Transverse colon (tissue), 4 donors: ENCODE data around the gene AKAP13. TPM values are rescaled to one million over a fixed set of nuclear protein-coding genes. Genes with fewer than 3 reads are reported as not detected.

ENCODE experiments used
- DNase-seq: peaks from one replicate; pipeline ENCODE4 v3.0.0-alpha.2; 2019
- H3K27ac ChIP-seq, 4 donors: fragments of 200-600 bp; sonication (generic); 2 replicates each; pipeline ENCODE4 v1.5.1; 2016 to 2018; ENCODE audit warnings: inconsistent platforms in 4 of 4
- H3K27me3 ChIP-seq: fragments of 200-600 bp; sonication (generic); 2 replicates; pipeline ENCODE4 v1.5.1; 2017; ENCODE audit warnings: inconsistent platforms
- H3K36me3 ChIP-seq, 4 donors: fragments of 200-600 bp; sonication (generic); 2 replicates each; pipeline ENCODE4 v1.5.1; 2017 to 2019; ENCODE audit warnings: inconsistent platforms in 4 of 4
- H3K4me1 ChIP-seq, 4 donors: fragments of 200-600 bp; sonication (generic); 2 replicates each; pipeline ENCODE4 v1.5.1; 2017 to 2020; ENCODE audit warnings: inconsistent platforms in 4 of 4
- H3K4me3 ChIP-seq, 4 donors: fragments of 200-600 bp; sonication (generic); 1 replicate in 1 of 4; 2 replicates in 3 of 4; pipeline versions ENCODE4 v1.5.1 to v1.6.1; 2017 to 2019; ENCODE audit warnings: inconsistent platforms in 4 of 4
- H3K9me3 ChIP-seq, 2 donors: fragments of 200-600 bp; sonication (generic); 2 replicates each; pipeline ENCODE4 v1.5.1; 2017 to 2019; ENCODE audit warnings: inconsistent platforms in 2 of 2
- CTCF ChIP-seq, 5 experiments: fragments of 200-600 bp in 3 of 5; fragments of 450-650 bp in 2 of 5; sonication (generic) in 3 of 5; IDR thresholded peaks; 1 replicate in 2 of 5; 2 replicates in 3 of 5; pipeline ENCODE4 v1.5.1; 2016 to 2017; ENCODE audit warnings: antibody characterized with exemption in 5 of 5, inconsistent platforms in 3 of 5, mild to moderate bottlenecking in 2 of 5, moderate library complexity in 1 of 5
- EP300 ChIP-seq: sonication (generic); formaldehyde crosslinking; IDR thresholded peaks from one replicate; pipeline ENCODE4 v1.6.1; 2017; ENCODE audit warnings: antibody characterized with exemption, low read depth
- POLR2A ChIP-seq: fragments of 450-650 bp; IDR thresholded peaks from one replicate; pipeline ENCODE4 v1.6.1; 2016; ENCODE audit warnings: antibody characterized with exemption, mild to moderate bottlenecking, moderate library complexity
- POLR2AphosphoS5 ChIP-seq, 3 donors: sonication (generic); formaldehyde crosslinking; IDR thresholded peaks; one replicate each; pipeline ENCODE4 v1.6.1; 2016; ENCODE audit warnings: antibody characterized with exemption in 3 of 3
- WGBS, 2 donors: methylation state at CpG; one replicate each; pipeline ENCODE4 v1.1.5; 2018; ENCODE audit warnings: low coverage in 1 of 2; 5-methylcytosine and 5-hydroxymethylcytosine counted together
- in situ Hi-C, 4 donors: fragments of 200-750 bp; cut with MboI; loops; one replicate each; pipeline versions ENCODE4 v1.15.0 to v1.15.1; 2017; ENCODE audit warnings: low sequenced_read_pairs in 3 of 4, low pct_ligation_motif_present in 1 of 4, low pct_unique_long_range_greater_than_20kb in 1 of 4
- intact Hi-C: fragments of 100-400 bp; cut with DNase I; formaldehyde crosslinking; loops from one replicate; pipeline ENCODE4 v1.15.1; 2023; ENCODE audit warnings: low total_unique reads
- total RNA-seq, 4 donors: library from RNA; depleted of rRNA; stranded (reverse); fragments of >200 nt; gene quantifications; one replicate each; pipeline ENCODE4 v1.1.0, GENCODE V29; 2016

Gene AKAP13
- total RNA-seq, 4 donors from 2014 or later, result 206 to 291 (median 214) TPM

- TF ChIP-seq CTCF (IDR thresholded peaks at IDR 0.05), result peak; percentile 69 to 84 (median 73)
- TF ChIP-seq EP300, result no peak
- peak in 1 of 3 donors; percentile 29 for TF ChIP-seq POLR2AphosphoS5 (IDR thresholded peaks at IDR 0.05)
- no peak for TF ChIP-seq POLR2A
- no peak for DNase-seq
- intact Hi-C loops (loop anchor here (2.0 kb wide), 1 partner anchor 101 kb away; no protein-coding TSS in a partner anchor), in situ Hi-C loops (loop anchor here in 1 of 4 donors (10.0 to 25.0 kb wide), 2 partner anchors 105 to 243 kb away; no protein-coding TSS in a partner anchor)
- no peak overlapping the region for H3K4me3 ChIP-seq
- peaks cover 5 to 8% of the 10 kb centered on the region in 2 donors for H3K9me3 ChIP-seq
- H3K4me1 ChIP-seq, result peaks cover 6 to 33% (median 17%) of the 10 kb centered on the region in 4 donors
- peaks cover 0 to 73% (median 30%) of the 10 kb centered on the region in 4 donors for H3K36me3 ChIP-seq
- H3K27ac ChIP-seq, result peak overlapping the region in 3 of 4 donors; percentile 13 to 41 (median 14)
- 30 to 34% methylated on average over 5 of the region's 5 CpGs for WGBS, 2 donors
- no peaks in the 10 kb centered on the region for H3K27me3 ChIP-seq
Measured at GRCh38 chr15:85730001-85730820, 349.8 kb downstream of the AKAP13 start.

GRCh38 chr15:85733416-85733815 lies 353.0 kb downstream of the AKAP13 start:
- DNase-seq, result no peak
- intact Hi-C loops, result no loop called here
- Histone ChIP-seq H3K27ac (no peak overlapping the region), H3K4me1 (peaks cover 0 to 10% (median 2%) of the 10 kb centered on the region in 4 donors), H3K9me3 (peaks cover 5 to 8% of the 10 kb centered on the region in 2 donors), H3K27me3 (no peaks in the 10 kb centered on the region), H3K36me3 (peaks cover 0 to 76% (median 37%) of the 10 kb centered on the region in 4 donors), H3K4me3 (no peak overlapping the region)
- no peak for TF ChIP-seq EP300
- TF ChIP-seq POLR2A, result no peak
- TF ChIP-seq CTCF (IDR thresholded peaks at IDR 0.05), result no peak
- in situ Hi-C loops, result loop anchor here in 1 of 4 donors (10.0 to 25.0 kb wide), 2 partner anchors 101 to 246 kb away; no protein-coding TSS in a partner anchor

GRCh38 chr15:85737061-85737460 lies 356.7 kb downstream of the AKAP13 start:
- intact Hi-C loops (no loop called here), in situ Hi-C loops (loop anchor here in 1 of 4 donors (10.0 to 25.0 kb wide), 2 partner anchors 98 to 250 kb away; no protein-coding TSS in a partner anchor)
- WGBS, 2 donors, result 91 to 100% methylated on average over 1 to 6 of the region's 6 CpGs
- TF ChIP-seq POLR2AphosphoS5 (IDR thresholded peaks at IDR 0.05) (no peak), EP300 (no peak), POLR2A (no peak), CTCF (IDR thresholded peaks at IDR 0.05) (no peak)
- no peaks in the 10 kb centered on the region for H3K27me3 ChIP-seq
- no peak overlapping the region for H3K4me3 ChIP-seq
- peaks cover 0 to 86% (median 39%) of the 10 kb centered on the region in 4 donors for H3K36me3 ChIP-seq
- DNase-seq, result no peak
- peaks cover 5 to 8% of the 10 kb centered on the region in 2 donors for H3K9me3 ChIP-seq
- no peak overlapping the region for H3K27ac ChIP-seq
- H3K4me1 ChIP-seq, result no peaks in the 10 kb centered on the region

- H3K27me3 ChIP-seq, result no peaks in the 10 kb centered on the region
- no peaks in the 10 kb centered on the region for H3K4me1 ChIP-seq
- TF ChIP-seq CTCF (IDR thresholded peaks at IDR 0.05), result no peak
- TF ChIP-seq POLR2AphosphoS5 (IDR thresholded peaks at IDR 0.05), result peak in 1 of 3 donors; percentile 13
- in situ Hi-C loops (loop anchor here in 3 of 4 donors (10.0 to 25.0 kb wide), 2 partner anchors 94 to 254 kb away; no protein-coding TSS in a partner anchor), intact Hi-C loops (no loop called here)
- DNase-seq, result no peak
- no peaks in the 10 kb centered on the region for H3K9me3 ChIP-seq
- 93% methylated on average over 20 of the region's 20 CpGs; no CpG with 5 or more reads in 1 of the 2 donors for WGBS, 2 donors
- no peak overlapping the region for H3K27ac ChIP-seq
- peaks cover 0 to 81% (median 41%) of the 10 kb centered on the region in 4 donors for H3K36me3 ChIP-seq
- no peak overlapping the region for H3K4me3 ChIP-seq
Measured at GRCh38 chr15:85741021-85741421, 360.6 kb downstream of the AKAP13 start.
